GM12872 (cell line): ENCODE measurements around the gene TEPSIN.

Experiments
- CTCF ChIP-seq: IDR thresholded peaks from 3 replicates; pipeline ENCODE4 v1.5.1; 2011; ENCODE audit warnings: low read depth, mild to moderate bottlenecking, low read length, moderate library complexity; ENCODE audit not compliant: insufficient read depth

The TEPSIN gene

GRCh38 chr17:81276781-81277180, 37.9 kb upstream of the TEPSIN start:
- no peak for TF ChIP-seq CTCF

- no peak for TF ChIP-seq CTCF
Observed at GRCh38 chr17:81274471-81274855, 35.6 kb upstream of the TEPSIN start.

- TF ChIP-seq CTCF: no peak
Observed at GRCh38 chr17:81273698-81274470, 35.0 kb upstream of the TEPSIN start.

GRCh38 chr17:81272616-81273015, 33.8 kb upstream of the TEPSIN start:
- TF ChIP-seq CTCF: no peak

- no peak for TF ChIP-seq CTCF
Observed at GRCh38 chr17:81271226-81271625, 32.4 kb upstream of the TEPSIN start.

- no peak for TF ChIP-seq CTCF
Observed at GRCh38 chr17:81270279-81270678, 31.4 kb upstream of the TEPSIN start.

GRCh38 chr17:81267390-81268067, 28.7 kb upstream of the TEPSIN start:
- TF ChIP-seq CTCF: no peak
